SKM-1 (cell line): ENCODE data around the gene VAV1.
"Not testable (repeated sequence)": the region's sequence is repeated elsewhere in the genome, so short reads cannot be mapped to it uniquely, and the experiment has no call there.

Source experiments
- DNase-seq: peaks from one replicate; lab custom pipeline; 2025; ENCODE audit not compliant: unreplicated experiment; lab: John Stamatoyannopoulos, UW

VAV1 gene

DNA sequence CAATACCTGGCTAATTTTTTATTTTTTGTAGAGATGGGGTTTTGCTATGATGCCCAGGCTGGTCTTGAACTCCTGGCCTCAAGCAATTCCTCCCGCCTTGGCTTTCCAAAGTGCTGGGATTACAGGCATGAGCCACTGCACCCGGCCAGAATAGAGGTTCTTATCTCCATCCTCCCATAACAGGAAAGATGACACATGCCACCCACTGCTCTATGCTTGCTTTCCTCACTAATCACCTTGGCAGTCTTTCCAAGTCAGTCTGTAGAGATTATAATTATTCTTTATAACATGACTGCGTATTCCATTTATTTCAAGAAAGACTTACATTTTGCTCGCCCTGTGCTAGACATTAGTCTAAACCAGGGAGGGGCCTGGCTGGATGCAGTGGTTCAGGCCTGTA, 6.7 kb downstream of the VAV1 start:
- no peak for DNase-seq

DNA sequence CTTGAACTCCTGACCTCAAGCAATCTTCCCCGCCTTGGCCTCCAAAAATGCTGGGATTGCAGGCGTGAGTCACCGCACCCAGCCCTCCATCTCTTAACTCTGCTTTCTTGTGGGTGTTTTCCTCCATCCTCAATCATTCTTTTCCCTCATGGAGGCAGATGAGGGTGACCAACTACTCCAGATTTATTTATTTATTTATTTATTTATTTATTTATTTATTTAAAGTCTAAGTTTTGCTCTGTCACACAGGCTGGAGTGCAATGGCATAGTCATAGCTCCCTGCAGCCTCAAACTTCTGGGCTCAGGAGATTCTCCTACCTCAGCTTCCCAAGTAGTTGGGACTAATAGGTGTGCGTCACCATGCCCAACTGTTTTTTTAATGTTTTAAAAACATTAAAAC, 14.9 kb downstream of the VAV1 start:
- no peak for DNase-seq

DNA sequence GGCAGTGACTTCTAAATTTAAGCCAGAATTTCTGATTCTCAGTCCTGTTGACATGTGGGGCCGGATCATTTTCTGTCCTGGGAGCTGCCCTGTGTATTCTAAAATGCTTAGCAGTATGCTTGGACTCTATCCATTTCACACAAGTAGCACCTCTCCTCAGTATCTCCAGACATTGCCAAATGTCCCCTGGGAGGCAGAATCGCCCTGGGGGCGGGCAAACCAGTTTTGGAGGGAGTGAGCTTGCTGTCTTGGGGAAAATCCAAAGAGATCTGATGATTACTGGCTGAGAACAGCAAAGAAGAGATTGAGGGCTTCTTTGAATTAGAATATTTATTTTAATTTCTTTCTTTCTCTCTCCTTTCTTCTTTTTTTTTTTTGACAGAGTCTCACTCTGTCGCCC, 16.4 kb downstream of the VAV1 start:
- DNase-seq = no peak

DNA sequence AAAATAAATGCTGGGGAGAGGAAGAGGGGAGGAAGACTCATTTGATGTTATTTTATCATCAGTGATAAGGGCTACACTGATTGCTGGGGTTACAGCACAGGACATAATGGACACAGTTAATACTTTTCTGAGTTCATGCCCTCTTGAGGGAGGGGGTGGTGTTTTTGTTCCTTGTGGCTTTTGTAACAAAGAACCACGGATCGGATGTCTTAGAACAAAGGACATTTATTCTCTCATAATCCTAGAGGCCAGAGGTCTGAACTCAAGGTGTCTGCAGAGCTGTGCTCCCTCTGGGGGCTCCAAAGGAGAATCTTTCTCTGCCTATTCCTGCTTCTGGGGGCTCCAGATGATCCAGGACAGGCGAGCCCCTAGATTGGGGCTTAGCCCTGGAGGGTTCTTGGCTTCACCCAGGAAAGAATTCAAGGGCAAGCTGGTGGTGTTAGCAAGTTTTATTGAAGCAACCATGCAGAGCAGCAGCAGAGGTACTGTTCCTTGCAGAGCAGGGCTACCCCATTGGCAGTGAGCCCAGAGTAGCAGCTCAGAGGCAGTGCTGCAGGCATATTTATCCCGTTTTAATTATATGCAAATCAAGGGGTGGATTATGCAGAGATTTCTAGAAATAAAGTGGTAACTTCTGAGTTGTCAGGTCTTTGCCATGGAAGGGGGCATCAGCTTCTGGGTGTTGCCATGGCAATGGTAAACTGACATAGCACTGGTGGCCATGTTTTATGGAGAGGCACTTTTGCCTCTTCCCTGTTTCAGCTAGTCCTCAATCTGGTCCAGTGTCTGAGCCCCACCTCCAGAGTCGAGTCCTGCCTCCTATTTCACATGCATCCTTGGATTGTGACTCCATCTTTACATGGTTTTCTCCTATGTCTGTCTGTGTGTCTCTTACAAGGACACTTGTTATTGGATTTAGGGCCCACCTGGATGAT, 18.0 kb downstream of the VAV1 start:
- DNase-seq = no peak

DNA sequence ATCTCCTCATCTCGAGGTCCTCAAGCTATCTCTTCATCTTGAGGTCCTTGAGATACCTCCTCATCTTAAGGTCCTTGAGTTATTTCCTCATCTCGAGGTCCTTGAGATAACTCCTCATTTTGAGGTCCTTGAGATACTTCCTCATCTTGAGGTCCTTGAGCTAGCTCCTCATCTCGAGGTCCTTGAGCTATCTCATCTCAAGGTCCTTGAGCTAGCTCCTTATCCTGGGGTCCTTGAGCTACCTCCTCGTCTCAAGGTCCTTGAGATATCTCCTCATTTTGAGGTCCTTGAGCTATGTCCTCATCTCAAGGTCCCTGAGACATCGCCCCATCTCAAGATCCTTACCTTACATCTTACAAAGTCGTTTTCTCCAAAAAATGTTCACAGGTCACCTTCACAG, 18.7 kb downstream of the VAV1 start:
- no peak for DNase-seq

DNA sequence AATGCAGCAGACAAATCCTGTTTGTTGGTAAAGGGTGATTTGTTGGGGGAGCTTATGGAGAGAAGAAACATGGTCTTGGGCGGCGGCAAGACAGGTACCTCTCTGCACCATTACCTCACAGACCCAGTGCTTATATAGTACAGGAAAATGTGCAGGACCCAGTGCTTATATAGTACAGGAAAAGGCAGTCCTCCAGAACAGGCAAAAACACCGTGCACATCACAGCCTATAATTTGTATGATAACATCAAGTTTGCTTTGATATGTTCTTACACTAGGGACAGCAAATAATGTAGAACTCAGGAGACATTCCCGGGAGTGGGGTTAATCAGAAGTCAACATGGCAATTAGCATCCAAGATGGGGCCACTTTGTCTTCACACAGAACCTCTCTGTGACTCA, 20.9 kb downstream of the VAV1 start:
- DNase-seq = no peak

DNA sequence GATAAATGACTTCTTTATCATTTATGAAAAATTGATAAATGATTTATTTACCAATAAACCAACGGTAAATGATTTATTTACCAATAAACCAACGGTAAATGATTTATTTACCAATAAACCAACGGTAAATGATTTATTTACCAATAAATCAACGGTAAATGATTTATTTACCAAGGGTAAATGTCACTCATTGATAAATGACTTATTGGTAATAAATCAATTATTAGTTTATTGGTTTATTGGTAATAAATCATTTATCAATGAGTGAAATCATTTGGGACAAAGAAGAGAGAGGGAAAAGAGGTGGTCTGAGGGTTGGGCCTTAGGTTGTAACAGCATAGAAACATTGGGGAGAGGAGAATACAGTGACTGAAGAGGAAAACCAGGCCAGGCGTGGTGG, 21.5 kb downstream of the VAV1 start:
- DNase-seq = no peak

DNA sequence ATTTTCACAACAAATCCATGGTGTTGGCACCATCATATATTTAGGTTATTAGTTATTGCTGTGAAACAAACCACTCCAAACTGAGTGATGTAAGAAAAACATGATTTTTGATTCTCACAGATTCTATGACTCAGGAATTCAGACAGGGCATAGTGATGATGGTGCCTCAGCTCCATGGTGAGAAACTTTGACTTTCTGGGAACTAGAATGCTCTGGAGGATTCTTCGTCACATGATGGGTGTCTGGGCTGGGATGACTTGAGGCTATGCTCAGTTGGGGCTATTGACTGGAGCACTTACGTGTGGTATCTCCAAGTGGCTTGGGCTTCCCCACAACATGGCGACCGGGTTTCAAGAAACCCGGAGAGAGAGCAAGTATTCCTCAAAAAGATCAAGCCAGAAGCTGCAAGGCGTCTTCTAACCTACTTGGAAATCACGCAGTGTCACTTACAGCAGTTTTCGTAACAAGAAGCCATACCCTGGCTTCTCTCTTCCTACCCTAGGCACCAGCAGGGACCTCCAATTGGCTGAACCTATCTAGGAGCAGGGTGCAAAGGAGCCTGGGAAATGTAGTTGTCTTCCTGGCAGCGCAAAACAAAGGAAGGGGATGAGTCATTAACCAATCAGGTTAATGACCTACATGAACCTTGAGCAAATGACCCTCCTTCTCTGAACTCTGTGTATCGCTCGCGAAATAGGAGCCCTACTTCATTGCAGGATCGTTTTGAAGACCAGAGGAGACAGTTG, 22.4 kb downstream of the VAV1 start:
- DNase-seq = no peak

DNA sequence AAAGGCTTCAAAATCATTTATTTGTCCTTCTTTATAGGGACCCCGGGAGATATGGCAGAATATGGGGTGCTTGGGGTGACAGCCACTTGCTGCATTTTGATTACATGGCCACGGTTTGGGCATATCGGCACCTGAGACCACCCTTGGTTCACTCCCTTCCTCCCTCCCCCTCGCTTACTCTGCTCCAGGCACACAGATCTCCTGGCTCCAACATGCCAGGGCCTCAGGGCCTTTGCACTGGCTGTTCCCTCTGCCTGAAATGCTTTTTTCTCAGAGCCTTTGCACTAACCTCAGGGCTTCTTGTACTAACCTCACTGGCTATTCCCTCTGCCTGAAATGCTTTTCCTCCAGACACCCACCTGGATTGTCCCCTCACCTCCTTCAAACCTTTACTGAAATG, 23.8 kb downstream of the VAV1 start:
- no peak for DNase-seq

DNA sequence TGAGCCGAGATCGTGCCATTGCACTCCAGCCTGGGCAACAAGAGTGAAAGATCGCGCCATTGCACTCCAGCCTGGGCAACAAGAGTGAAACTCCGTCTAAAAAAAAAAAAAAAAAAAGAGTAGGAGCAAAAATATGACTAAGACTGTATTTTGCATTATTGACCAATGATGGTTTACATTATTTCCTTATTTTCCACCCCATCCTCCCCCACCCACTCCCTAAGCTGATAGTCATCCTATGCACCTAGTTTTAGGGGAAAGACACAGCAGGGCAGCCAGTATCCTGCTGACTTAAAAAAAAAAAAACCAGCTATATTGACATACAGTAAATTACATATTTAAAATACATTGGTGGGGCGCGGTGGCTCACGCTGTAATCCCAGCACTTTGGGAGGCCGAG, 25.1 kb downstream of the VAV1 start:
- DNase-seq = no peak

DNA sequence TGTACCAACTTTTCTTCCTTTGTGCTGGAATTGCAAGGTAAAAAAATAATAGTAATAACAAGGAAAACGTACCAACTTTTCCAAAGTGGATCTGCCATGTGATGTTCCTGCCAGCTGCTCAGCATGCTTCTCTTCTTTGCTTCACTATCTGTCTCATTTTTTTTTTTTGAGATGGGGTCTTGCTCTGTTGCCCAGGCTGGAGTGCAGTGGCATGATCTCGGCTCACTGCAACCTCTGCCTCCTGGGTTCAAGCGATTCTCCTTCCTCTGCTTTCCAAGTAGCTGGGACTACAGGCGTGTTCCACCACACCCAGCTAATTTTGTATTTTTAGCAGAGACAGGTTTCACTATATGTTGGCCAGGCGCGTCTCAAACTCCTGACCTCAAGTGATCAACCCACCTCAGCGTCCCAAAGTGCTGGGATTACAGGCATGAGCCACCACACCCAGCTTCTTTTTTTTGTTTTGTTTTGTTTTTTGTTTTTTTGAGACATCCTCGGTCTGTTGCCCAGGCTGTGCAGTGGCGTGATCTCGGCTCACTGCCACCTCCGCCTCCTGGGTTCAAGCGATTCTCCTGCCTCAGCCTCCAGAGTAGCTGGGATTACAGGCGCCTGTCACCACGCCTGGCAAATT, 27.8 kb downstream of the VAV1 start:
- DNase-seq = not testable (repeated sequence)

DNA sequence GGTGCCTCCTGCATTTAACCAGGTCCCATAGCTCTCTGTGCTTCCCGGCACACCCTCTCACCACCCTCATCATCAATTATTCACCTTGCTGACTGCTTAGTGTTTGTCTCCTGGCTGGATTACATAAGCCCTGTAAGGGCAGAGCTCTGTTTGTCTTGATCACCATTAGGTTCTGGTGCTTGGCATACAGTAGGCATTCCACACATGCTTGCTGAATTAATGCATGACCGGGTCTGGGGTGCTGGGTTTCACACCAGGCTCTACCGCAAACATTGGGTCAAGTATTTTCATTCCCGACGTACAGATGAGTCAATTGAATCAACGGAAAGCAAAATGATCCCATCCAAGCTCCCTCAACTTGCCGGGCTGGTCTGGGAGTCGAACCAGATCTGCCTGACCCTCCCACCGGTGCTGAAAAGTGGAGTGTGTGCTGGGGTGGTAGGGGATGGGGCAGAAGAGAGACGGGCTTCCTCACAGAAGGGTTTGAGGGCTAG, 28.5 kb downstream of the VAV1 start:
- DNase-seq = no peak

DNA sequence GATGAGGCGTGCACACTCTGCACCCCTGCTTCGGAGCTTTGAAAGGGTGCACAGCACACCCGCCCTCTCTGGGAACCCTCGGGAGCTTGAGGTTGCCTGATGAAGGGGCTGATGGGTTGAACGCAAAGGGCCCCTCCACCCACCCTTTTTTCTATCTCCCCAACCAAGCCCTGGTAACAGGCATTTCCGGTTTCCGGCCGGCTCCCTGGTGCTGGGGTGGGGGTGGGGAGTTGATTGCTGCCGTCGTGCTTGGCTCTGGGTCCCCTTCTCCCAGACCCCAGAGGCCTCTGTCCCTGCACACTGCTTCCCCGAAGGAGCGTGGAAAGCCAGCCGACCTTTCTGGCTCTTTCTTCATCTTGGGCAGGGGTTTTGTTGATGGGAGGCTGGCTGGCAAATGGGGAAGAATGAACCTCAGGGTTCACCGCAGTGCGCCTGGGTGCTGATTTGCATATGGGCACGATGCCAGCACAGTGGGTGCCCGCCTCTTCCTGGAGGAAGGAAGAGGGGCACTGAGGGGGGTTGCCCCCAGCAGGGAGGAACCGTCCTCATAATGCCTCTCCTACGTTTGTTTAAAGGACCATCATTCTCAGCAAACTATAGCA, 29.1 kb downstream of the VAV1 start:
- DNase-seq = peak; percentile 90

DNA sequence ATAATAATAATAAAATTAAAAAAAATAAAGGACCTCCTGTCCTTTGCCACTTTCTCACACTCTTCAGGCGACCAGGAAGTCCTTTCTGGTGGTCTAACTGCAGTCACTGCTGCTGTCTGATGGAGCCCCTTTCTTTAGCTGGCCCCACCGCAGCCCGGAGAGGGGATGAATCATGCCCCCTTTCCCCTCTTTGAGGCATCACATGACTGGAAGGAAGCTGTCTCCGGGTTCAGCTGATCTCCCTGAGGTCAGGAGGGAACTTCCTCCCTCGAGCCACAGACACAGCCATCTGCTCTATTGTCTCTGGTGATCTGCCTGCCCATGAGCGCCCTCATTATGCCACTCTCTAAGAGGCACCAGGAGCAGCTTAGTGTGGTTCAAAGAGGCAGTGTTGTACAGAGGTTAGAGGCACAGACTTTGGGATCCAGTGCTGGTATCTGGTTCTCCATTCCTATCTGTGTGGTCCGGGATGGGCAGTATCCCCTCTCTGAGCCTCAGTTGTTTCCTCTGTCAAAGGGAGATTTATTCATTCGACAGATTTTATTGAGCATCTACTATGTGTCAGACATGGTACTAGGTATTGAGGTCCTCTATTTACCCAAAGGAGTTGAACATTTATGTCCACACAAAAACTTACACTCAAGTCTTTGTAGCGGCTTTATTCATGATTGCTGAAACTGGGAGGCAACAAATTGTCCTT, 30.0 kb downstream of the VAV1 start:
- DNase-seq = peak; percentile 89

DNA sequence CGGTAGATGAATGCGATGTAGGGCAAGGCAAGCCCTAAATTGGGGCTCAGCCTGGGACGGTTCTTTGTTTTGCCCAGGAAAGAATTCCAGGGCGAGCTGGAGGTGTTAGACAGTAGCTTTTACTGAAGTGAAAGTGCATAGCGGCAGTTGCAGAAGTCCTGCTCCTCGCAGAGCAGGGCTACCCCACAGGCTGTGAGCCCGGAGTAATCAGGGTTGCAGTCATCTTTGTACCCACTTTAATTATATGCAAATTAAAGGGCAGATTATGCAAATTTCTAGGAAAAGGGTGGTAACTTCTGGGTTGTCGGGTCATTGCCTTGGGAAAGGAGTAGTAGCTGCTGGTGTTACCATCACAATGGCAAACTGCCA, 30.5 kb downstream of the VAV1 start:
- DNase-seq = no peak

DNA sequence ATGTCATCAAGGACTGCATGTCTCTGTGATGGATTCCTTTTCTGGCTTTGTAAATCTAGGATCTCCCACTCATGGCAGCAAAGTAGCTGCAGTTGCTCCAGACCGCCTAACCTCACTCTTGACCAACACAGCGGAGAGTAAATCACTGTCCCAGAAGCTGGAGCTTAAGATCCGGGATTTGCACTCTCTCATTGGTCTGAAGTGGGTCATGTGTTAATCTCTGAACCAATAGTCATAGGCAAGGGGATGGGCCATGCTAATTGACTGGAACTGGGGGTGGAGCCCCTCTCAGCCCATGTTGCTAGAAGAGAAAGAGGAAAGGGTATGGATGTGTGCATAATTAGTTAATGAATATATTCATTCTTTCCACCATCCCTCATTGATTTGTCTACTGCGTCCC, 34.0 kb downstream of the VAV1 start:
- no peak for DNase-seq

DNA sequence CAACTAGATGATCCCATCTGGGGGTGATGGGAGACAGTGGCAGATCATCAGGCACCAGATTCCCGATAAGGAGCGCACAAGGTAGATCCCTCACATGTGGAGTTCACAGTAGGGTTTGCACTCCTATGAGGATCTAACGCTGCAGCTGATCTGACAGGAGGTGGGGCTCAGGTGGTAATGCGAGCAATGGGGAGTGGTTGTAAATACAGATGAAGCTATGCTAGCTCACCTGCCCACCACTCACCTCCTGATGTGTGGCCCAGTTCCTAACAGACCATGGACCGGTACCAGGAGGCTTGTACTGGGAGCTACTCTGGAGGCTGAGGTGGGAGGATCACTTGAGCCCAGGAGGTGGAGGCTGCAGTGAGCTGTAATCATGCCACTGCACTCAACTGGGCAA, 34.8 kb downstream of the VAV1 start:
- DNase-seq = no peak

DNA sequence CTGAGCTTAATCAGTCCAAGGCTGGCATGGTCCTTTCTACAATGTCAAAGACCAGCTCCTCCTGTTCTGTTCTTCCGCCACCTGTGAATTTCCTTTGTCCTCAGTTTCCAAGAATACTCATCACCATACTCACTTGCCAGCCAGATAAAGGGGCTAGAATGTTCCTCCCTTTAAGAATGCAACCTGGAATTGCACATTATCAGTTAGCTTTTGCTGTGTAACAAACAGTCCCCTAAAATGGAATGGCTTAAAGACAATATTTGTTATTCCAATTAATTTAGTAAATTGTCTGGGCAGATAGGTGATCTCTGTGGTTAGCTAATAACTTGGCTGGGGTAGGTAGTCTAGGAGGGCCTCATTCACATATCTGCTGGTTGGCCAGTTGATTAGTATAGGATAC, 36.0 kb downstream of the VAV1 start:
- no peak for DNase-seq

DNA sequence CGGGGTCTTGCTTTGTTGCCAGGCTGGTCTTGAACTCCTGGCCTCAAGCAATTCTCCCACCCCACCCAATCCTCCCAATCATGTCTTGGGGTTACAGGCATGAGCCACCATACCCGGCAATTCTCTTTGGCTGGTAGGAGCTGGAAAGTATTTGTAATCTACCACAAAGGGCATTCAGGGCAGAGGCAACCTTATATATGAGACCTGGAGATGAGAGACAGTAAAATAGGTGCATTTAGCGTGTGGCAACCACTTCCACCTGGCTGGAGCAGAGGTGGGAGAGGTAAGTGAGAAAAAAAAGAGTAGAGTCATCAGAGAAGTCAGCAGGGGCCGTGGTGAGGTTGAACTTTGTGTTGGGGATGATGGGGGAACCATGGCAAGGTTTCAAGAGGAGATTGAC, 36.8 kb downstream of the VAV1 start:
- no peak for DNase-seq

DNA sequence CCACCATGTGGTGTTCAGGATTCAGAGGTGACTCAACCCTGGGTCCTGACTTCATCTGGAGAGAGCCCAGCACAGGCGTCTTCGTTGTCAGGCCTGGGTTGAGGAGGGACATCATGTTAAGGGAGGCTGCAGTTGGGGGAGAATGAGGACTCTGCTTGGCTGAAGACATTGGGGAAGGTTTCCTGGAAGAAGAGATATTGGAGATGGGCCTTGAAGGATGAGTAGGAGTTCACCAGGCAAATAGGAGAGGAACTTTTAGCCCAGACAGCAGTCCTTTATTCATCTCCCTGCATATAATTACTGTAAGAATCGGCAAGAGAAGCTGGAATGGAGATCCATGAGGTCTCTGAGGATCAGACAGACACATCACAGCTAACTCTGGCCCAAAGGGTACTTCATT, 38.9 kb downstream of the VAV1 start:
- no peak for DNase-seq

DNA sequence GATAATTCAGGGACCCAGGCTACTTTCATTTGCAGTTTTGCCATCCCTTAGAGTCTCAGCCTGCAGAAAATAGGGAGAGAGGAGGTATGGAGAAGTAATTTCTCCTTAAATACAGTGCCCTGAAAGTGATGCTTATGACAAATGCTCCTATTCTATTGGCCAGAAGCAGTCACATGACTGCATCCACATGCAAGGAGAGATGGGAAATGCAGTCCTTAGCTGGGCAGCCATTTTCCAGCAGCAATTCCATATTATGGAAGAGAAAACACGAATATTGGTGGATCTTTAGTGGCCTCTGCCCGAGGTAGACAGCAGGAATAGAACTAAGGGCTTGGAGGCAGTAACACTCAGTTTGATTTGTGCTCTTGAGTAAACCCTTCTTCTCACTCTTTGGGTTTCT, 39.4 kb downstream of the VAV1 start:
- DNase-seq = no peak
